ENCODE data around the gene SARDH.

- no peak for TF ChIP-seq ZNF274 (CRISPR knock-in tag; IDR thresholded peaks at IDR 0.05)
- no peak for TF ChIP-seq ZBTB7A (CRISPR knock-in tag; IDR thresholded peaks at IDR 0.05)
- no peak for TF ChIP-seq CREB3 (CRISPR knock-in tag; IDR thresholded peaks at IDR 0.05)
- no peak for TF ChIP-seq MLXIP (CRISPR knock-in tag; IDR thresholded peaks at IDR 0.05; ENCODE audit: borderline replicate concordance)
Observed at GRCh38 chr9:133727277-133727875, 10.8 kb downstream of the SARDH start.
